ENCODE data around the gene ADAMTSL1.

The ADAMTSL1 gene

DNA sequence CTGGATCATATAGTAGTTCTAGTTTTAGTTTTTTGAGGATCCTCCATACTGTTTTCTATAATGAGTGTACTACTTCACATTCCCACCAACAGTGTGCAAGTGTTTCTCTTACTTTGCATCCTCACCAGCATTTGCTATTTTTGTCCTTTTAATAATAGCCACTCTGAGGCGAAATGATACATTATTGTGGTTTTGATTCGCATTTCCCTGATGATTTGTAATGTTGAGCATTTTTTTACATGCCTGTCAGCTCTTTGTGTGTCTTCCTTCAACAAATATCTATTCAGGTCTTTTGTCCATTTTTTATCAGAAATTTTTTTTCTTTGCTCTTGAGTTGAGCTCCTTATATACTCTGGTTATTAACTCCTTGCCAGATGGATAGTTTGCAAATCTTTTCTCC lies 114.0 kb downstream of the ADAMTSL1 start:
- TF ChIP-seq, protein P1, sequence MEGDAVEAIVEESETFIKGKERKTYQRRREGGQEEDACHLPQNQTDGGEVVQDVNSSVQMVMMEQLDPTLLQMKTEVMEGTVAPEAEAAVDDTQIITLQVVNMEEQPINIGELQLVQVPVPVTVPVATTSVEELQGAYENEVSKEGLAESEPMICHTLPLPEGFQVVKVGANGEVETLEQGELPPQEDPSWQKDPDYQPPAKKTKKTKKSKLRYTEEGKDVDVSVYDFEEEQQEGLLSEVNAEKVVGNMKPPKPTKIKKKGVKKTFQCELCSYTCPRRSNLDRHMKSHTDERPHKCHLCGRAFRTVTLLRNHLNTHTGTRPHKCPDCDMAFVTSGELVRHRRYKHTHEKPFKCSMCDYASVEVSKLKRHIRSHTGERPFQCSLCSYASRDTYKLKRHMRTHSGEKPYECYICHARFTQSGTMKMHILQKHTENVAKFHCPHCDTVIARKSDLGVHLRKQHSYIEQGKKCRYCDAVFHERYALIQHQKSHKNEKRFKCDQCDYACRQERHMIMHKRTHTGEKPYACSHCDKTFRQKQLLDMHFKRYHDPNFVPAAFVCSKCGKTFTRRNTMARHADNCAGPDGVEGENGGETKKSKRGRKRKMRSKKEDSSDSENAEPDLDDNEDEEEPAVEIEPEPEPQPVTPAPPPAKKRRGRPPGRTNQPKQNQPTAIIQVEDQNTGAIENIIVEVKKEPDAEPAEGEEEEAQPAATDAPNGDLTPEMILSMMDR (IDR thresholded peaks at IDR 0.05; ENCODE audit: extremely low read depth, insufficient read depth, missing control alignments): no peak
- in situ Hi-C loops (cut with MboI; ENCODE audit: low pct_unique_long_range_greater_than_20kb, low sequenced_read_pairs, unreplicated experiment): no loop called here
- DNase-seq (ENCODE audit: low spot score): no peak

DNA sequence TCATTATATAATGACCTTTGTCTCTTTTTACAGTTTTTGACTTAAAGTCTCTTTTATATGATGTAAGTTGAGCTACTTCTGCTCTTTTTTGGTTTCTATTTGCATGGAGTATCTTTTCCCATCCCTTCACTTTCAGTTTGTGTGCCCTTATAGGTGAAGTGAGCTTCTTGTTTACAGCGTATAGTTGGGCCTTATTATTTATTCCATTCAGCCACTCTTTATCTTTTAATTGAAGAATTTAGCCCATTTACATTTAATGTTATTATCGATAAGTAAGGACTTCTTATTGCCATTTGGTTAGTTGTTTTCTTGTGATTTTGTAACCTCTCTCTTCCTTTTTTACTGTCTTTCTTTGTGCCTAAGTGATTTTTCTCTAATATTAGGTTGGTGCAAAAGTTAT lies 117.3 kb downstream of the ADAMTSL1 start:
- TF ChIP-seq, protein P1 (IDR thresholded peaks at IDR 0.05; ENCODE audit: extremely low read depth, insufficient read depth, missing control alignments): no peak
- in situ Hi-C loops (cut with MboI; ENCODE audit: low pct_unique_long_range_greater_than_20kb, low sequenced_read_pairs, unreplicated experiment): no loop called here
- no peak for DNase-seq (ENCODE audit: low spot score)

DNA sequence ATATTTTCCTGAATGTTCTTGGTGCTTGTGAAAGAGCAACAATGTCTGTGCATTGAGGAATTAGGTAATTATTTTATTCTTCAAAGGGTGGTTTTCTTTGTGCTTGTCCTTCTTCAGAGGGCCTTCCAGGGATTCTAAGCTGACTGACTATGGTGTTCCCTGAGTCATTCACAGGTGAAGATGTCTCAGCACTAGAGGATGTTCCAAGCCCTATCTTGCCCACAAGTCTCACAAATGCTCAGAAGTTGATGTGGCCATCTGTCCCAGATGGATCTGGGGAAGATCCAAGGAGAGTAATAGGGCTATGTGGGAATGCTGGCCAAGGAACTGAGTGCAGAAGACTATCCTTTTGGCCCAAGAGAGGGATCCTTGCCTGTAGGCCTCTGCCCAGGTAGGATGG lies 120.9 kb downstream of the ADAMTSL1 start:
- no peak for DNase-seq (ENCODE audit: low spot score)
- TF ChIP-seq, protein P1 (IDR thresholded peaks at IDR 0.05; ENCODE audit: extremely low read depth, insufficient read depth, missing control alignments): no peak
- in situ Hi-C loops (cut with MboI; ENCODE audit: low pct_unique_long_range_greater_than_20kb, low sequenced_read_pairs, unreplicated experiment): no loop called here

DNA sequence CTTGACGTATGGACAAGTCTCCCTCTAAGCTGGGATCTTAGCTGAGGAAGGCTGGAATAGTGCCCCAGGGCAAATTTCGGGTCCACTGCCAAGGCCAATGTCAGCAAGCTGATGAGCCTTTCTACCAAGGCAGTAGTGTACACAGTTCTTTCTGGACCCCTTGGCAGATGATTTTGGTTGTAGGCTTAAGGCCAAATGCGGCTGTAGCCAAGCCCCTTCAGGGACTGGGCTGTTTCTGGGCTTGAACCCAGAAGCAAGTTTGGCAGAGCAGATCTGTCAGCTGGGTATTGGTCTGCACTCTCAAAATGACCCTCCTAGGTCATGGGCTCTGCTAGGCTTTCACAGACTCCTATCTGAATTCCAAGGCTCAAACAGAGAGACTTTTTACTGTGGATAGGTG lies 121.6 kb downstream of the ADAMTSL1 start:
- in situ Hi-C loops (cut with MboI; ENCODE audit: low pct_unique_long_range_greater_than_20kb, low sequenced_read_pairs, unreplicated experiment): no loop called here
- TF ChIP-seq, protein P1 (IDR thresholded peaks at IDR 0.05; ENCODE audit: extremely low read depth, insufficient read depth, missing control alignments): no peak
- no peak for DNase-seq (ENCODE audit: low spot score)

DNA sequence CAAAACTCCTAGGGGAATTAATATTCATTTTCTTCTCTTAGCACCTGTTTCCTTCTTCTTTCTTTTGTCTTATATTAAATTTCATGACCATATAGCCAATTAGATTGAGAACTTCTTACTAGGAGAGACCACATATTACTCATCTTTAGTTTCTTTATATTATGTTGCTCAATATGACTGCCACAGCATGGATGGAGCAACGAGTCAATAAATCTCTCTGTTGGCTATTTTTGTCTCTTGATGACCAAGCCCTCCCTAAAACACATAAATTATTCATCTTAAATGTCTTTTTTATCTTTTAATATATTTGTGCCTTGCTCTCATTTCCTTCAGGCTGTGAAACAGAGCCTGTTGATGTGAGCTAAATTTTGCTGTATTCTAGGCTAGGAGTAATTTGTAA lies 123.0 kb downstream of the ADAMTSL1 start:
- DNase-seq (ENCODE audit: low spot score): no peak
- TF ChIP-seq, protein P1 (IDR thresholded peaks at IDR 0.05; ENCODE audit: extremely low read depth, insufficient read depth, missing control alignments): no peak
- in situ Hi-C loops (cut with MboI; ENCODE audit: low pct_unique_long_range_greater_than_20kb, low sequenced_read_pairs, unreplicated experiment): no loop called here

DNA sequence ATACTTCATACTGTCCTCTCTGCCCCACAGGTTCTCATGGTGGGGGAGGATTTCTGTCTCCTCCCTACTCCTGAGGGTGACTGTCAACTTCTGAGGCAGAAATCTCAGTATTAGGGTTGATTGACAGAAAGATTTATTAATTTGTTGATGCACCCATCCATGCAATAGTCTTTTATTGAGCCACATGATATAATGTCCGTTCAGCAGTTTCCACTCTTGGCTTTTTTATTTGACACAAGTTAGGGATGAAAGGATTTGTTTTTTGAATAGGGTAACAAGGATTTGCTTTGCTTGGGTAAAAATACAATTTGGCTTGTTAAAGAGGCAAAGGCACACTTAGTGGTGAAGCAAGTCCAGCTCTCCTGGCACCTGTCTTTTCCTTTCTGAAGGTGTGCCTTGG lies 125.0 kb downstream of the ADAMTSL1 start:
- in situ Hi-C loops (cut with MboI; ENCODE audit: low pct_unique_long_range_greater_than_20kb, low sequenced_read_pairs, unreplicated experiment): no loop called here
- DNase-seq (ENCODE audit: low spot score): no peak
- TF ChIP-seq, protein P1 (IDR thresholded peaks at IDR 0.05; ENCODE audit: extremely low read depth, insufficient read depth, missing control alignments): no peak

DNA sequence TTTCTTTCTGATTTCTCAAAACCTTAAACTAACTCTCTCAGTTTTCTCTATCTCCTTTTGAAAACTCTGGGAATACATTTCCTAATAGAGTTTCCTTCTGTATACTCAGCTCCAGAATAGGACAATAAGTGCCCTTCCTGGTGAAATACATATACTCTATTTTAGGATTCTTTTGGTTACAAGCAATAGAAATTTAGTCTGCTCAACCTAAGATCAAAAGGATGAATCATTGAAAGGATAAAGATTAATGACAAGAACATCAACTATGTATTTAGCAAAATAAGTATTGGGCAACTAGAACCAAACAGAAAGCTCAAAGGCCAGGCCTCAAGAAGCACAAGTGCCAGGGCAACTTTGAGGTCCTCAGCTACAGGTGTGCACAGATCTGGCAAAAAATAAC lies 127.1 kb downstream of the ADAMTSL1 start:
- DNase-seq (ENCODE audit: low spot score): no peak
- in situ Hi-C loops (cut with MboI; ENCODE audit: low pct_unique_long_range_greater_than_20kb, low sequenced_read_pairs, unreplicated experiment): no loop called here
- TF ChIP-seq, protein P1 (IDR thresholded peaks at IDR 0.05; ENCODE audit: extremely low read depth, insufficient read depth, missing control alignments): no peak
